SK-N-SH (cell line): Measurements from ENCODE around the gene HLA-DQA2. TPM values are rescaled to one million over a fixed set of nuclear protein-coding genes. Genes with fewer than 3 reads are reported as not detected.

Experiments used
- CTCF ChIA-PET: fragments of 300-600, 350-600 bp; formaldehyde crosslinking; extraction: SDS; loops from one replicate; lab custom pipeline; 2021; lab: Yijun Ruan, JAX
- POLR2A ChIA-PET: fragments of 350-600 bp; sonication (Branson Sonifier 250); formaldehyde crosslinking; extraction: SDS; loops from one replicate; lab custom pipeline; 2020; ENCODE audit warnings: antibody characterized with exemption, inconsistent platforms; lab: Yijun Ruan, JAX
- DNase-seq: peaks from one replicate; pipeline ENCODE4 v3.0.0; 2012
- H2AFZ ChIP-seq: fragments of 200-600 bp; sonication (generic); 2 replicates; pipeline ENCODE4 v1.8.1; 2016; ENCODE audit warnings: antibody characterized with exemption, mild to moderate bottlenecking, low read depth
- H3F3A ChIP-seq: fragments of 200-600 bp; sonication (generic); replicated peaks from 2 replicates; pipeline ENCODE3; 2016; ENCODE audit warnings: antibody characterized with exemption, mild to moderate bottlenecking; ENCODE audit not compliant: insufficient read depth
- H3K27ac ChIP-seq, 2 experiments: fragments of 200-500 bp in 1 of 2; fragments of 200-600 bp in 1 of 2; sonication (Bioruptor generic) in 1 of 2; sonication (generic), shearing (Covaris generic) in 1 of 2; 2 replicates each; pipeline versions ENCODE4 v1.5.1 to v1.6.1; 2014 to 2016; ENCODE audit warnings: low read depth in 2 of 2, inconsistent platforms in 1 of 2, low read length in 1 of 2, mild to moderate bottlenecking in 1 of 2, mixed read lengths in 1 of 2
- H3K27me3 ChIP-seq: fragments of 200-600 bp; sonication (generic), shearing (Covaris generic); 2 replicates; pipeline ENCODE4 v1.6.1; 2016; ENCODE audit warnings: mixed run types; ENCODE audit not compliant: insufficient read depth
- H3K36me3 ChIP-seq, 2 experiments: fragments of 200-500 bp in 1 of 2; fragments of 200-600 bp in 1 of 2; sonication (Bioruptor generic) in 1 of 2; sonication (generic) in 1 of 2; replicated peaks in 1 of 2; 2 replicates each; pipeline versions ENCODE3 to v1.5.1; 2014 to 2016; ENCODE audit warnings: low read length in 1 of 2, mild to moderate bottlenecking in 1 of 2; ENCODE audit not compliant: insufficient read depth in 2 of 2, control insufficient read depth in 1 of 2
- H3K4me1 ChIP-seq, 2 experiments: fragments of 200-500 bp in 1 of 2; fragments of 200-600 bp in 1 of 2; sonication (Bioruptor generic) in 1 of 2; sonication (generic), shearing (Covaris generic) in 1 of 2; 2 replicates each; pipeline versions ENCODE4 v1.5.1 to v1.6.1; 2014 to 2016; ENCODE audit warnings: low read depth in 1 of 2, low read length in 1 of 2, mixed run types in 1 of 2; ENCODE audit not compliant: insufficient read depth in 2 of 2, control insufficient read depth in 1 of 2
- H3K4me2 ChIP-seq: fragments of 200-600 bp; sonication (generic), shearing (Covaris generic); 2 replicates; pipeline ENCODE4 v1.6.1; 2017; ENCODE audit warnings: mixed run types
- H3K4me3 ChIP-seq, 2 experiments: fragments of 200-500 bp in 1 of 2; fragments of 200-600 bp in 1 of 2; sonication (Bioruptor generic) in 1 of 2; sonication (generic), shearing (Covaris generic) in 1 of 2; 2 replicates each; pipeline versions ENCODE4 v1.5.1 to v1.8.1; 2014 to 2016; ENCODE audit warnings: low read depth in 2 of 2, inconsistent platforms in 1 of 2, low read length in 1 of 2, mild to moderate bottlenecking in 1 of 2, mixed read lengths in 1 of 2, moderate library complexity in 1 of 2
- H3K79me2 ChIP-seq: fragments of 200-600 bp; sonication (generic); 2 replicates; pipeline ENCODE4 v1.8.1; 2017; ENCODE audit warnings: mild to moderate bottlenecking; ENCODE audit not compliant: insufficient read depth
- H3K9ac ChIP-seq: fragments of 200-600 bp; sonication (generic); 2 replicates; pipeline ENCODE4 v1.6.1; 2017; ENCODE audit warnings: mixed run types
- H3K9me2 ChIP-seq: fragments of 200-600 bp; sonication (generic); 2 replicates; pipeline ENCODE4 v1.6.1; 2017; ENCODE audit warnings: mixed run types
- H3K9me3 ChIP-seq: fragments of 200-600 bp; sonication (generic); 2 replicates; pipeline ENCODE4 v1.6.1; 2017; ENCODE audit warnings: mixed run types, mild to moderate bottlenecking, moderate library complexity
- H4K20me1 ChIP-seq: fragments of 200-600 bp; sonication (generic); 2 replicates; pipeline ENCODE4 v1.6.1; 2017; ENCODE audit warnings: mild to moderate bottlenecking, mixed run types; ENCODE audit not compliant: insufficient read depth
- ELF1 ChIP-seq: IDR thresholded peaks from 2 replicates; pipeline ENCODE4 v1.4.0; 2012
- FOSL2 ChIP-seq: IDR thresholded peaks from 2 replicates; pipeline ENCODE4 v1.4.0; 2012; ENCODE audit warnings: low read depth, mild to moderate bottlenecking, moderate library complexity, borderline replicate concordance
- MEF2A ChIP-seq: IDR thresholded peaks from 2 replicates; pipeline ENCODE4 v1.4.0; 2012; ENCODE audit warnings: low read depth, borderline replicate concordance
- MXI1 ChIP-seq: IDR thresholded peaks from 2 replicates; pipeline ENCODE4 v1.6.1; 2012; ENCODE audit warnings: mild to moderate bottlenecking, low read depth, low read length, improper control_type of control experiment
- POLR2AphosphoS5 ChIP-seq: IDR thresholded peaks from 2 replicates; pipeline ENCODE4 v1.6.1; 2012; ENCODE audit warnings: low read depth, low read length
- RCOR1 ChIP-seq: fragments of 150-350 bp; IDR thresholded peaks from 2 replicates; pipeline ENCODE4 v1.6.1; 2017; ENCODE audit warnings: antibody characterized with exemption, low read length
- TAF1 ChIP-seq: IDR thresholded peaks from 2 replicates; pipeline ENCODE4 v1.6.1; 2012; ENCODE audit warnings: low read depth, mild to moderate bottlenecking, low read length, moderate library complexity, borderline replicate concordance
- WGBS: methylation state at CpG from one replicate; pipeline ENCODE4 v1.1.6; 2017; ENCODE audit warnings: low lambda C conversion rate; 5-methylcytosine and 5-hydroxymethylcytosine counted together
- polyA plus RNA-seq, 3 experiments: library from polyadenylated mRNA; depleted of rRNA; stranded (reverse); fragments of >200 nt; gene quantifications; 2 replicates each; pipeline ENCODE4 v1.2.3, GENCODE V29; 2012
- TF ChIP-seq, protein P1 (sequence below): IDR thresholded peaks from 2 replicates; pipeline ENCODE4; 2012
- TF ChIP-seq, protein P2 (sequence below): fragments of 150-350 bp; IDR thresholded peaks from 2 replicates; pipeline ENCODE4 v1.6.1; 2016; ENCODE audit warnings: mild to moderate bottlenecking, low read depth, low read length
- TF ChIP-seq, protein P3 (sequence below): fragments of 200-600 bp; sonication (generic); IDR thresholded peaks from 2 replicates; pipeline ENCODE4 v1.6.1; 2017; ENCODE audit warnings: antibody characterized with exemption, mild to moderate bottlenecking, moderate library complexity

HLA-DQA2 gene
- polyA plus RNA-seq, 1 of the 3 experiments (the other 2 are of a cell fraction) = not detected

DNA sequence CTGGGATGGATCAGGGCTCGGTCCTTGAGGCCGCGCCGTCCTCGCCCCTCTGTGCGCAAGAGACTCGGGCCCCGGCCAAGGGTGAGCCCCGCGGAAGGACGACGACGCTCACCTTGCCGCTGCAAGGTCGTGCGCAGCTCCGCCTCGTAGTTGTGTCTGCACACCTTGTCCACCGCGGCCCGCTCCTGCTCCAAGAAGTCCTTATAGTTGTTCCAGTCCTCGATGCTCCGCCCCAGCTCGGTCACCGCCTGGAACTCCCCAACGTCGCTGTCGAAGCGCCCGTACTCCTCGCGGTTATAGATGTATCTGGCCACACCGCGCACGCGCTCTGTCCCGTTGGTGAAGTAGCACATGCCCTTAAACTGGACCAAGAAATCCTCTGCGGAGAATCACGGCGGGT, 20.4 kb downstream of the HLA-DQA2 start:
- DNase-seq = no peak
- no peaks in the 10 kb centered on the region for H3K36me3 ChIP-seq
- H3F3A ChIP-seq = no peaks in the 10 kb centered on the region
- no peaks in the 10 kb centered on the region for H3K79me2 ChIP-seq
- H3K4me2 ChIP-seq = no peak overlapping the region
- no peak overlapping the region for H2AFZ ChIP-seq
- no peak overlapping the region for H3K9ac ChIP-seq
- H3K27ac ChIP-seq = no peak overlapping the region
- H3K4me1 ChIP-seq = no peaks in the 10 kb centered on the region
- peaks cover 39% of the 10 kb centered on the region; the same call in 1 of the 2 replicates for H3K27me3 ChIP-seq
- ChIA-PET CTCF (interaction anchor here (1.7 kb wide), 1 partner anchor 24 kb away, joined by 5 read pairs; no protein-coding TSS in a partner anchor), POLR2A (no interaction called here)
- no peaks in the 10 kb centered on the region for H3K9me2 ChIP-seq
- no peaks in the 10 kb centered on the region for H3K9me3 ChIP-seq
- WGBS = 31% methylated on average over 31 of the region's 40 CpGs
- no peak overlapping the region for H3K4me3 ChIP-seq
- TF ChIP-seq MXI1 = no peak
- TF ChIP-seq, protein P1, sequence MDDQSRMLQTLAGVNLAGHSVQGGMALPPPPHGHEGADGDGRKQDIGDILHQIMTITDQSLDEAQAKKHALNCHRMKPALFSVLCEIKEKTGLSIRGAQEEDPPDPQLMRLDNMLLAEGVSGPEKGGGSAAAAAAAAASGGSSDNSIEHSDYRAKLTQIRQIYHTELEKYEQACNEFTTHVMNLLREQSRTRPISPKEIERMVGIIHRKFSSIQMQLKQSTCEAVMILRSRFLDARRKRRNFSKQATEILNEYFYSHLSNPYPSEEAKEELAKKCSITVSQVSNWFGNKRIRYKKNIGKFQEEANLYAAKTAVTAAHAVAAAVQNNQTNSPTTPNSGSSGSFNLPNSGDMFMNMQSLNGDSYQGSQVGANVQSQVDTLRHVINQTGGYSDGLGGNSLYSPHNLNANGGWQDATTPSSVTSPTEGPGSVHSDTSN = no peak
- no peak for TF ChIP-seq RCOR1
- no peaks in the 10 kb centered on the region for H4K20me1 ChIP-seq

DNA sequence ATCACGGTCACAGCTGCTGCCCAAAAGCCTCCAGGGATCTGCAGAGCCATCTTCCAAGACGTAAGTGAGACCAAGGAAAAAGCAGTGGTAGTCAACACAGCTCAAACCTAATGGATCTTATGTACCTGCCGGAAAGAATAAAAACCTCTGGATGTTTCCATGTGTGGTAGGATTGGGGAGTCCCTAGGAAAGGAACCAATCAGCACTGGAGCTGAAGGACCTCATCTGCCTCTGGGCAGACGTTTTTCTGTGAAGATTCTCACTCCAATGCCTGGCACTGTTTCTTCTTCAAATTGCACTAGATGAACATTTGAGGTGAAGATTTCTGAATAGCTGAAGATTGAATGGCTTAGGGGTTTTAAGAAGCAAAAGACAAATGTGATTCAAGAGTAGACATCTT, 22.2 kb downstream of the HLA-DQA2 start, which contains the start of gene HLA-DQB2:
HLA-DQB2 (minus strand) TSS at position 112 of the 400 bp plus-strand sequence; CDS start at position 50, 62 bp downstream.
- ChIA-PET POLR2A (no interaction called here), CTCF (no interaction called here)
- peaks cover 41% of the 10 kb centered on the region; the same call in 1 of the 2 replicates for H3K27me3 ChIP-seq
- 4% methylated on average over 4 of the region's 4 CpGs for WGBS
- no peak within 1 kb of the TSS for H2AFZ ChIP-seq
- no peaks in the 10 kb centered on the region for H3K4me1 ChIP-seq
- no peak within 1 kb of the TSS for H3K9ac ChIP-seq
- no peaks in the 10 kb centered on the region for H3K79me2 ChIP-seq
- H3F3A ChIP-seq = no peaks in the 10 kb centered on the region
- no peak for DNase-seq
- H3K27ac ChIP-seq = no peak within 1 kb of the TSS
- TF ChIP-seq, protein P2, sequence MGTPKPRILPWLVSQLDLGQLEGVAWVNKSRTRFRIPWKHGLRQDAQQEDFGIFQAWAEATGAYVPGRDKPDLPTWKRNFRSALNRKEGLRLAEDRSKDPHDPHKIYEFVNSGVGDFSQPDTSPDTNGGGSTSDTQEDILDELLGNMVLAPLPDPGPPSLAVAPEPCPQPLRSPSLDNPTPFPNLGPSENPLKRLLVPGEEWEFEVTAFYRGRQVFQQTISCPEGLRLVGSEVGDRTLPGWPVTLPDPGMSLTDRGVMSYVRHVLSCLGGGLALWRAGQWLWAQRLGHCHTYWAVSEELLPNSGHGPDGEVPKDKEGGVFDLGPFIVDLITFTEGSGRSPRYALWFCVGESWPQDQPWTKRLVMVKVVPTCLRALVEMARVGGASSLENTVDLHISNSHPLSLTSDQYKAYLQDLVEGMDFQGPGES = no peak
- no peak for TF ChIP-seq POLR2AphosphoS5
- no peak for TF ChIP-seq FOSL2
- TF ChIP-seq MEF2A = no peak
- TF ChIP-seq ELF1 = no peak
- TF ChIP-seq, protein P3, sequence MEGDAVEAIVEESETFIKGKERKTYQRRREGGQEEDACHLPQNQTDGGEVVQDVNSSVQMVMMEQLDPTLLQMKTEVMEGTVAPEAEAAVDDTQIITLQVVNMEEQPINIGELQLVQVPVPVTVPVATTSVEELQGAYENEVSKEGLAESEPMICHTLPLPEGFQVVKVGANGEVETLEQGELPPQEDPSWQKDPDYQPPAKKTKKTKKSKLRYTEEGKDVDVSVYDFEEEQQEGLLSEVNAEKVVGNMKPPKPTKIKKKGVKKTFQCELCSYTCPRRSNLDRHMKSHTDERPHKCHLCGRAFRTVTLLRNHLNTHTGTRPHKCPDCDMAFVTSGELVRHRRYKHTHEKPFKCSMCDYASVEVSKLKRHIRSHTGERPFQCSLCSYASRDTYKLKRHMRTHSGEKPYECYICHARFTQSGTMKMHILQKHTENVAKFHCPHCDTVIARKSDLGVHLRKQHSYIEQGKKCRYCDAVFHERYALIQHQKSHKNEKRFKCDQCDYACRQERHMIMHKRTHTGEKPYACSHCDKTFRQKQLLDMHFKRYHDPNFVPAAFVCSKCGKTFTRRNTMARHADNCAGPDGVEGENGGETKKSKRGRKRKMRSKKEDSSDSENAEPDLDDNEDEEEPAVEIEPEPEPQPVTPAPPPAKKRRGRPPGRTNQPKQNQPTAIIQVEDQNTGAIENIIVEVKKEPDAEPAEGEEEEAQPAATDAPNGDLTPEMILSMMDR = no peak
- no peak for TF ChIP-seq TAF1
- no peaks in the 10 kb centered on the region for H3K9me3 ChIP-seq
- H3K4me2 ChIP-seq = no peak within 1 kb of the TSS
- no peak within 1 kb of the TSS for H3K4me3 ChIP-seq
- no peaks in the 10 kb centered on the region for H3K36me3 ChIP-seq
- H4K20me1 ChIP-seq = no peaks in the 10 kb centered on the region
- no peaks in the 10 kb centered on the region for H3K9me2 ChIP-seq
